Natural killer cell (primary cell): ENCODE results near the gene CCDC157. TPM values are rescaled to one million over a fixed set of nuclear protein-coding genes. Genes with fewer than 3 reads are reported as not detected.

Experiments
- ATAC-seq, 3 donors: fragments of 150-1000 bp in 2 of 3; fragments of 200-7000 bp in 1 of 3; cut with Tn5 transposase; 1 replicate in 1 of 3; 2 replicates in 2 of 3; pipeline ENCODE4 v1.10.0; 2021; ENCODE audit warnings: mild to moderate bottlenecking in 2 of 3, moderate library complexity in 2 of 3
- DNase-seq, 2 donors: peaks; one replicate each; pipeline versions ENCODE4 v3.0.0 to v3.0.0-alpha.2; 2013 to 2021; ENCODE audit warnings: mixed read lengths in 1 of 2
- H3K27ac ChIP-seq: one replicate; pipeline ENCODE4 v1.5.1; 2013; ENCODE audit warnings: mild to moderate bottlenecking, low read length
- H3K27me3 ChIP-seq: one replicate; pipeline ENCODE4 v1.6.1; 2013; ENCODE audit warnings: low read length; ENCODE audit not compliant: control insufficient read depth, insufficient read depth
- H3K36me3 ChIP-seq: one replicate; pipeline ENCODE4 v1.6.1; 2013; ENCODE audit warnings: low read length; ENCODE audit not compliant: control insufficient read depth, insufficient read depth
- H3K4me1 ChIP-seq: one replicate; pipeline ENCODE4 v1.6.1; 2013; ENCODE audit warnings: low read length; ENCODE audit not compliant: control insufficient read depth, insufficient read depth
- H3K4me3 ChIP-seq: one replicate; pipeline ENCODE4 v1.5.1; 2013; ENCODE audit warnings: low read length
- H3K9me3 ChIP-seq: one replicate; pipeline ENCODE4 v1.6.1; 2013; ENCODE audit warnings: low read length; ENCODE audit not compliant: control insufficient read depth, insufficient read depth
- H3K27ac Mint-ChIP-seq, 2 donors: one replicate each; pipeline ENCODE4 v1.8.0; 2022; ENCODE audit warnings: mild to moderate bottlenecking in 2 of 2, mixed read lengths in 2 of 2, moderate library complexity in 1 of 2
- H3K27me3 Mint-ChIP-seq, 2 donors: one replicate each; pipeline ENCODE4 v1.8.0; 2022; ENCODE audit warnings: low read depth in 2 of 2, mixed read lengths in 2 of 2
- H3K36me3 Mint-ChIP-seq: one replicate; pipeline ENCODE4 v1.8.0; 2022; ENCODE audit warnings: mixed read lengths
- H3K4me1 Mint-ChIP-seq, 2 donors: one replicate each; pipeline ENCODE4 v1.8.0; 2022; ENCODE audit warnings: mixed read lengths in 2 of 2
- H3K4me3 Mint-ChIP-seq: one replicate; pipeline ENCODE4 v1.8.0; 2022; ENCODE audit warnings: mild to moderate bottlenecking, moderate library complexity, mixed read lengths
- H3K9me3 Mint-ChIP-seq, 2 donors: one replicate each; pipeline ENCODE4 v1.8.0; 2022; ENCODE audit warnings: mixed read lengths in 2 of 2
- WGBS: methylation state at CpG from one replicate; pipeline ENCODE4 v1.1.7; 2013; ENCODE audit warnings: missing lambda C conversion rate; ENCODE audit not compliant: insufficient coverage; 5-methylcytosine and 5-hydroxymethylcytosine counted together
- intact Hi-C: fragments of 100-400 bp; cut with micrococcal nuclease; formaldehyde crosslinking; loops from one replicate; pipeline ENCODE4 v1.14.2; 2022
- total RNA-seq, 4 donors: library from RNA; stranded (reverse); fragments of 120-200 nt in 1 of 4; gene quantifications; one replicate each; pipeline versions ENCODE4 v1.2.3 to v1.2.4, GENCODE V29; 2013 to 2022
- TF ChIP-seq, protein P1 (sequence below): fragments of 200-600 bp; IDR thresholded peaks from one replicate; pipeline ENCODE4 v1.8.0; 2022; ENCODE audit warnings: antibody characterized with exemption

Gene CCDC157
- total RNA-seq, 3 donors from 2014 or later (not counting 1 experiment from before 2014, with no cell fraction given) = 7.7 to 9.7 (median 8.4) TPM

DNA sequence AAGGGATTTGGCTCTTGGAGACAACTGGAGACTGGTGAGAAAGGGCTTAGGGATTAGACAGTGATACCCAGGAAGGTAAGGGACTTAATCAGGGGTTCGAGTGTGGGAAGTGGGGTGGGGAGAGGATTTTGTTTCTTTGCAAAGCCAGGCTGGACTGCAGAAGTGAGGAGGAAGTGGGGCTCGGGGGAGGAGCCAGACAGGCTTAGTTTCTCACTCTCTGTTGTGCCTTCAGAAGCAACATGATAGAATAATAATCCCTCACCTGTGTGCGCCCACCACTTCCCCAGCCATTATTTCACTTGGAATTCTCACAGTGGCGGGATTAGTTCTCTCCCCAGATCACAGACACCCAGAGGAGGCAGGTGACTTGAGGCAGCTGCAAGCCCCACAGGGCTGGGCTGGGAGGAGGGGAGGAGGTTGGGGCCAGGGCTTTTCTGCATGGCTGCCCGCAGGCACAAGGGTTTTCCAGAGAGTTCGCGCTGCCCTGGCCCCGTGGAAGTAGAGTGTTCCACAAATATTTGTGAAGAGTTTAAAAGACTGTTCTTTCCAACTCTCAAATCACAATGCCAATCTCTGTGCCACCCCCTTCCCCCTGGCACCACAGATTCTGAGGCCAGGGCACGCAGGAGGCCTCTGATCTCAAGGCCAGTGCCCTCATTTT lies 36.0 kb downstream of the CCDC157 start:
- Histone ChIP-seq H3K27me3 (peaks cover 20% of the 10 kb centered on the region), H3K36me3 (no peaks in the 10 kb centered on the region), H3K4me1 (peaks cover 15% of the 10 kb centered on the region), H3K27ac (no peak overlapping the region), H3K9me3 (no peaks in the 10 kb centered on the region), H3K4me3 (no peak overlapping the region)
- Mint-ChIP-seq H3K9me3 (no peaks in the 10 kb centered on the region), H3K36me3 (no peaks in the 10 kb centered on the region), H3K4me1 (peaks cover 0 to 10% of the 10 kb centered on the region in 2 donors), H3K27me3 (peaks cover 26 to 30% of the 10 kb centered on the region in 2 donors), H3K4me3 (no peak overlapping the region), H3K27ac (no peak overlapping the region)
- peak in 1 of 2 donors; percentile 27 for DNase-seq
- intact Hi-C loops = no loop called here
- ATAC-seq = no peak
- 64% methylated on average over 5 of the region's 9 CpGs for WGBS
- TF ChIP-seq, protein P1, sequence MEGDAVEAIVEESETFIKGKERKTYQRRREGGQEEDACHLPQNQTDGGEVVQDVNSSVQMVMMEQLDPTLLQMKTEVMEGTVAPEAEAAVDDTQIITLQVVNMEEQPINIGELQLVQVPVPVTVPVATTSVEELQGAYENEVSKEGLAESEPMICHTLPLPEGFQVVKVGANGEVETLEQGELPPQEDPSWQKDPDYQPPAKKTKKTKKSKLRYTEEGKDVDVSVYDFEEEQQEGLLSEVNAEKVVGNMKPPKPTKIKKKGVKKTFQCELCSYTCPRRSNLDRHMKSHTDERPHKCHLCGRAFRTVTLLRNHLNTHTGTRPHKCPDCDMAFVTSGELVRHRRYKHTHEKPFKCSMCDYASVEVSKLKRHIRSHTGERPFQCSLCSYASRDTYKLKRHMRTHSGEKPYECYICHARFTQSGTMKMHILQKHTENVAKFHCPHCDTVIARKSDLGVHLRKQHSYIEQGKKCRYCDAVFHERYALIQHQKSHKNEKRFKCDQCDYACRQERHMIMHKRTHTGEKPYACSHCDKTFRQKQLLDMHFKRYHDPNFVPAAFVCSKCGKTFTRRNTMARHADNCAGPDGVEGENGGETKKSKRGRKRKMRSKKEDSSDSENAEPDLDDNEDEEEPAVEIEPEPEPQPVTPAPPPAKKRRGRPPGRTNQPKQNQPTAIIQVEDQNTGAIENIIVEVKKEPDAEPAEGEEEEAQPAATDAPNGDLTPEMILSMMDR = no peak

DNA sequence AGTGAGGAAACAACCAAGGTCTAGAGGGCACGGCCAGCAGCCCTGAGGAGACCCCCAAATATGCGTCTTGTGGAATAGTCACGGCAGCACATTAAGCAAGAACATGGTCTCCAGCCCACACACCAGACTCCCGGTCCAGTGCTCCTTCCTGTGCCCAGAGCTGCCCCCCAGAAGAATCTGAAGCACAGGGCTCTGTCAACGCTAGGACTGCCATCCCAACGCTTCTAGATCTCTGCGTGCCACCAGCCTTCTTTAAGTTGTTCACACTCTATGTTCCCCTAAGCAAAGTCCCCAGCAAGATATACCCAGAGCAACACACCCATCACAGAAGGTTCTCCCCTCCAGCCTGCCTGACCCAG lies 36.5 kb downstream of the CCDC157 start:
- Histone ChIP-seq H3K4me3 (no peak overlapping the region), H3K4me1 (peaks cover 20% of the 10 kb centered on the region), H3K27me3 (peaks cover 24% of the 10 kb centered on the region), H3K36me3 (no peaks in the 10 kb centered on the region), H3K27ac (no peak overlapping the region), H3K9me3 (no peaks in the 10 kb centered on the region)
- TF ChIP-seq, protein P1 = no peak
- intact Hi-C loops = no loop called here
- Mint-ChIP-seq H3K36me3 (no peaks in the 10 kb centered on the region), H3K27me3 (peaks cover 31 to 35% of the 10 kb centered on the region in 2 donors), H3K4me1 (peaks cover 3 to 15% of the 10 kb centered on the region in 2 donors), H3K9me3 (no peaks in the 10 kb centered on the region), H3K4me3 (no peak overlapping the region), H3K27ac (no peak overlapping the region)
- ATAC-seq = no peak
- WGBS = 82% methylated on average over 7 of the region's 7 CpGs
- DNase-seq = no peak

DNA sequence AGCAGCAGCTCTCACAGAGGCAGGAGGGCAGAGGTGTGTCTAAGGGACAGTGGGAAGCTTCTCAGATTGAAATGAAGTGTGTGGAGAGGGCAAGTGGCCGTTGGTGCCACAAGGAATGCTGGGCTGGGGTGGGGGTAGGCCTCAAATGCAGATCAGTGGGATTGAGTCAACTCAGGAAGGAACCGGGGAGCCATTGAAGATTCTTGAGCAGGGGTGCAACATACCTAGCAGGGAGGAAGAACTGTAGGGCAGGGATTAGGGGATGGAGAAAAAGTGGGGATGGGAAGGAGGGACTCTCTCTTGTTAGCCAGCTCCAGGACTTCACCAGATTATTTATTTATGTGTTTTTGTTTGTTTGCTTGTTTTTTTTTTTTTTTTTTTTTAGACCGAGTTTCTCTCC lies 37.1 kb downstream of the CCDC157 start:
- Mint-ChIP-seq H3K4me3 (no peak overlapping the region), H3K9me3 (no peaks in the 10 kb centered on the region), H3K27me3 (peaks cover 37 to 41% of the 10 kb centered on the region in 2 donors), H3K4me1 (peaks cover 9 to 21% of the 10 kb centered on the region in 2 donors), H3K36me3 (no peaks in the 10 kb centered on the region), H3K27ac (no peak overlapping the region)
- DNase-seq = no peak
- TF ChIP-seq, protein P1 = no peak
- Histone ChIP-seq H3K36me3 (no peaks in the 10 kb centered on the region), H3K27me3 (peaks cover 28% of the 10 kb centered on the region), H3K4me1 (peaks cover 26% of the 10 kb centered on the region), H3K4me3 (no peak overlapping the region), H3K27ac (no peak overlapping the region), H3K9me3 (no peaks in the 10 kb centered on the region)
- WGBS = 84% methylated on average over 2 of the region's 3 CpGs
- no peak for ATAC-seq
- intact Hi-C loops = no loop called here
